ENCODE measurements around the gene FGF1. TPM values are rescaled to one million over a fixed set of nuclear protein-coding genes. Genes with fewer than 3 reads are reported as not detected.
A peak's percentile ranks its signal among the peaks of the same experiment; 100 is the strongest.

FGF1 gene
- total and polyA plus RNA-seq, 9 donors: 5.5 to 12.1 (median 7.1) TPM

- no peaks in the 10 kb centered on the region for H3K9me3 ChIP-seq (replicated peaks; ENCODE audit: control insufficient read depth, low read depth, low read length)
- H3K4me3 ChIP-seq (ENCODE audit: low read length): no peak overlapping the region
- peak overlapping the region; percentile 97 for H3K27ac ChIP-seq (ENCODE audit: low read length)
- H3K27me3 ChIP-seq (ENCODE audit: control insufficient read depth, insufficient read depth, low read length): no peaks in the 10 kb centered on the region
- DNase-seq: peak; percentile 98
- 20% methylated on average over 5 of the region's 22 CpGs for WGBS (ENCODE audit: insufficient coverage)
- H3K4me1 ChIP-seq (ENCODE audit: control insufficient read depth, insufficient read depth, low read length): peaks cover 42% of the 10 kb centered on the region
- H3K36me3 ChIP-seq (ENCODE audit: control insufficient read depth, insufficient read depth, low read length): no peaks in the 10 kb centered on the region
Measured at GRCh38 chr5:142674531-142675469, 11.1 kb downstream of the FGF1 start.

GRCh38 chr5:142671801-142672200 is 14.1 kb downstream of the FGF1 start:
- H3K4me1 ChIP-seq (ENCODE audit: control insufficient read depth, insufficient read depth, low read length): peaks cover 58% of the 10 kb centered on the region
- WGBS (ENCODE audit: insufficient coverage): no CpG with 5 or more reads among the region's 1 CpG

DNA sequence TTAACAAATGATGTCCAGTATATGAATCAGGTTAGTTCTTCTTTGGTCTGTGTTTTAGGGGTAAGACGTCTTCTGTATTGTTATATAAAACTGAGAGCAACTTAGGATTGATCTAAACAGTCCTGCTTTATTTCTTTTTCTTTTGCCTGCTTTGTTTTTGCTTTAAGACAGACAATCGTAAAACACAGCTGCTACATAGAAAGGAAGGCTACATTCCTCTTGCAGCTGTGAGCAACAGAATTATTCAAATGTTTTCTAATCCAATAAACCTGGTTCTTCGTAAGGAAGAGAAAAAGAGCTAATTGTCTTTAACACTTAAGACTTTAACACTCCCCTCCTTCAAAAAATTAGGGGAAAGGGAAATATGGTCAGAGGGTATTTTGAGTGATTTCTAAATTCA is 14.6 kb downstream of the FGF1 start:
- Histone ChIP-seq H3K27me3 (ENCODE audit: control insufficient read depth, insufficient read depth, low read length) (no peaks in the 10 kb centered on the region), H3K36me3 (ENCODE audit: control insufficient read depth, insufficient read depth, low read length) (no peaks in the 10 kb centered on the region), H3K4me3 (ENCODE audit: low read length) (no peak overlapping the region), H3K4me1 (ENCODE audit: control insufficient read depth, insufficient read depth, low read length) (peaks cover 56% of the 10 kb centered on the region), H3K9me3 (replicated peaks; ENCODE audit: control insufficient read depth, low read depth, low read length) (no peaks in the 10 kb centered on the region), H3K27ac (ENCODE audit: low read length) (peak overlapping the region; percentile 90)
- DNase-seq: peak; percentile 78
- no CpG with 5 or more reads among the region's 3 CpGs for WGBS (ENCODE audit: insufficient coverage)

More at GRCh38 chr5:142671801-142672200, 14.1 kb downstream of the FGF1 start:
- no peaks in the 10 kb centered on the region for H3K9me3 ChIP-seq (replicated peaks; ENCODE audit: control insufficient read depth, low read depth, low read length)
- H3K36me3 ChIP-seq (ENCODE audit: control insufficient read depth, insufficient read depth, low read length): no peaks in the 10 kb centered on the region
- H3K27ac ChIP-seq (ENCODE audit: low read length): peak overlapping the region; percentile 90
- H3K4me3 ChIP-seq (ENCODE audit: low read length): no peak overlapping the region
- DNase-seq: no peak
- no peaks in the 10 kb centered on the region for H3K27me3 ChIP-seq (ENCODE audit: control insufficient read depth, insufficient read depth, low read length)

DNA sequence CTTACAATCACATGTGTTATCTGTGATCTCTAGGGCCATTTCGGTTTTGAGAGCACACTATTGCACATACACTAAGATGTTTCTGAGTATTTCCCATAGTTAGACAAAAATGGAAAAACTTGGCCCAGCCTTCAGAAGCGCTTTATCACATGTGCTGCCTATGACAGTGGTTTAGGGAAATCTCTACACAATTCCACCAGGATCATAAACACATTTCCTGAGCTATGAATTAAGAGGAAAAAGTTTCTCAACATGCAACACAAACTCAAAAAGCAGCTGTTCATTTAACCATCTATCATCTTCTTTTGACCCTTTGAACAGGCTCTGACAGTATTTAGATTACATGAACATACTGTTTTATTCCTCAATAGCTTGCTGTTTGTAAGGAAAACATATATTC is 15.1 kb downstream of the FGF1 start:
- no CpG with 5 or more reads among the region's 2 CpGs for WGBS (ENCODE audit: insufficient coverage)
- no peaks in the 10 kb centered on the region for H3K27me3 ChIP-seq (ENCODE audit: control insufficient read depth, insufficient read depth, low read length)
- no peaks in the 10 kb centered on the region for H3K9me3 ChIP-seq (replicated peaks; ENCODE audit: control insufficient read depth, low read depth, low read length)
- no peaks in the 10 kb centered on the region for H3K36me3 ChIP-seq (ENCODE audit: control insufficient read depth, insufficient read depth, low read length)
- peaks cover 54% of the 10 kb centered on the region for H3K4me1 ChIP-seq (ENCODE audit: control insufficient read depth, insufficient read depth, low read length)
- no peak overlapping the region for H3K4me3 ChIP-seq (ENCODE audit: low read length)
- peak; percentile 96 for DNase-seq
- peak overlapping the region; percentile 90 for H3K27ac ChIP-seq (ENCODE audit: low read length)

- Histone ChIP-seq H3K36me3 (ENCODE audit: control insufficient read depth, insufficient read depth, low read length) (no peaks in the 10 kb centered on the region), H3K9me3 (replicated peaks; ENCODE audit: control insufficient read depth, low read depth, low read length) (no peaks in the 10 kb centered on the region), H3K4me3 (ENCODE audit: low read length) (no peak overlapping the region), H3K27ac (ENCODE audit: low read length) (peak overlapping the region; percentile 90), H3K4me1 (ENCODE audit: control insufficient read depth, insufficient read depth, low read length) (peaks cover 42% of the 10 kb centered on the region), H3K27me3 (ENCODE audit: control insufficient read depth, insufficient read depth, low read length) (no peaks in the 10 kb centered on the region)
- peak; percentile 37 for DNase-seq
- WGBS (ENCODE audit: insufficient coverage): 66% methylated on average over 12 of the region's 12 CpGs
Measured at GRCh38 chr5:142669477-142669876, 16.4 kb downstream of the FGF1 start.

- Histone ChIP-seq H3K27me3 (ENCODE audit: control insufficient read depth, insufficient read depth, low read length) (no peaks in the 10 kb centered on the region), H3K4me1 (ENCODE audit: control insufficient read depth, insufficient read depth, low read length) (peaks cover 31% of the 10 kb centered on the region), H3K9me3 (replicated peaks; ENCODE audit: control insufficient read depth, low read depth, low read length) (no peaks in the 10 kb centered on the region), H3K36me3 (ENCODE audit: control insufficient read depth, insufficient read depth, low read length) (no peaks in the 10 kb centered on the region), H3K4me3 (ENCODE audit: low read length) (no peak overlapping the region), H3K27ac (ENCODE audit: low read length) (no peak overlapping the region)
- DNase-seq: no peak
- no CpG with 5 or more reads among the region's 6 CpGs for WGBS (ENCODE audit: insufficient coverage)
Measured at GRCh38 chr5:142668336-142668735, 17.6 kb downstream of the FGF1 start.

GRCh38 chr5:142667831-142668230 is 18.1 kb downstream of the FGF1 start:
- no peak overlapping the region for H3K27ac ChIP-seq (ENCODE audit: low read length)
- H3K36me3 ChIP-seq (ENCODE audit: control insufficient read depth, insufficient read depth, low read length): no peaks in the 10 kb centered on the region
- DNase-seq: peak; percentile 43

DNA sequence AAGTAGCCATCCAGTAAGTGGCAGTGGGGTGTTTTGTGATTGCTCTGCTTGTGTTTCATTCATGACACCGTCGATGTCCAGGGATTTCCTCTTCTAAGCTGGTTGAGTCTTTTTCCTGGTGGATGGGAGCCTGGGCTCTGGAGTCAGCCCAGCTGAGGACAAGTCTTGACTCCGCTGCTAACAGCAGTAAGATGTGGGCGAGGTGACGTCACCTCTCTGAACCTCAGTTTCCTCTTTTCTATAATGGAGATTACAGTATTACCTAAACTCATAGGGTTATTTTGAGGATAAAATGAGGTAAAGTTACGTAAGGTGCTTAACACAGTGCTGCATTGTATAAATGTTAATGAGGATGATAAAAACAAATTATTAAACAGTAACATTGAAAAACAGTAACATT is 21.3 kb downstream of the FGF1 start:
- Histone ChIP-seq H3K4me1 (ENCODE audit: control insufficient read depth, insufficient read depth, low read length) (peaks cover 14% of the 10 kb centered on the region), H3K9me3 (replicated peaks; ENCODE audit: control insufficient read depth, low read depth, low read length) (peaks cover 3% of the 10 kb centered on the region), H3K27ac (ENCODE audit: low read length) (no peak overlapping the region), H3K4me3 (ENCODE audit: low read length) (no peak overlapping the region), H3K27me3 (ENCODE audit: control insufficient read depth, insufficient read depth, low read length) (no peaks in the 10 kb centered on the region), H3K36me3 (ENCODE audit: control insufficient read depth, insufficient read depth, low read length) (no peaks in the 10 kb centered on the region)
- no peak for DNase-seq
- whole genome bisulfite sequencing (ENCODE audit: insufficient coverage): no CpG with 5 or more reads among the region's 6 CpGs

More at GRCh38 chr5:142667831-142668230, 18.1 kb downstream of the FGF1 start:
- WGBS (ENCODE audit: insufficient coverage): 70% methylated on average over 2 of the region's 6 CpGs
- Histone ChIP-seq H3K4me3 (ENCODE audit: low read length) (no peak overlapping the region), H3K4me1 (ENCODE audit: control insufficient read depth, insufficient read depth, low read length) (peaks cover 31% of the 10 kb centered on the region), H3K9me3 (replicated peaks; ENCODE audit: control insufficient read depth, low read depth, low read length) (no peaks in the 10 kb centered on the region), H3K27me3 (ENCODE audit: control insufficient read depth, insufficient read depth, low read length) (no peaks in the 10 kb centered on the region)

- peaks cover 3% of the 10 kb centered on the region for H3K9me3 ChIP-seq (replicated peaks; ENCODE audit: control insufficient read depth, low read depth, low read length)
- WGBS (ENCODE audit: insufficient coverage): 85% methylated on average over 4 of the region's 9 CpGs
- H3K4me1 ChIP-seq (ENCODE audit: control insufficient read depth, insufficient read depth, low read length): peaks cover 8% of the 10 kb centered on the region
- no peak overlapping the region for H3K4me3 ChIP-seq (ENCODE audit: low read length)
- no peak overlapping the region for H3K27ac ChIP-seq (ENCODE audit: low read length)
- no peak for DNase-seq
- no peaks in the 10 kb centered on the region for H3K27me3 ChIP-seq (ENCODE audit: control insufficient read depth, insufficient read depth, low read length)
- H3K36me3 ChIP-seq (ENCODE audit: control insufficient read depth, insufficient read depth, low read length): no peaks in the 10 kb centered on the region
Measured at GRCh38 chr5:142664067-142664466, 21.8 kb downstream of the FGF1 start.

GRCh38 chr5:142663246-142663645 is 22.6 kb downstream of the FGF1 start:
- peak; percentile 58 for DNase-seq
- WGBS (ENCODE audit: insufficient coverage): 85% methylated on average over 5 of the region's 6 CpGs
- peaks cover 3% of the 10 kb centered on the region for H3K9me3 ChIP-seq (replicated peaks; ENCODE audit: control insufficient read depth, low read depth, low read length)
- no peaks in the 10 kb centered on the region for H3K27me3 ChIP-seq (ENCODE audit: control insufficient read depth, insufficient read depth, low read length)
- no peak overlapping the region for H3K27ac ChIP-seq (ENCODE audit: low read length)
- H3K36me3 ChIP-seq (ENCODE audit: control insufficient read depth, insufficient read depth, low read length): no peaks in the 10 kb centered on the region
- no peak overlapping the region for H3K4me3 ChIP-seq (ENCODE audit: low read length)
- peaks cover 4% of the 10 kb centered on the region for H3K4me1 ChIP-seq (ENCODE audit: control insufficient read depth, insufficient read depth, low read length)
